Omental fat pad (tissue), 4 donors: ENCODE measurements around the gene CCDC137. TPM values are rescaled to one million over a fixed set of nuclear protein-coding genes. Genes with fewer than 3 reads are reported as not detected.
A peak's percentile ranks its signal among the peaks of the same experiment; 100 is the strongest.

Source experiments
- ATAC-seq: fragments of 150-250 bp; one replicate; pipeline ENCODE4 v1.9.1; 2016; ENCODE audit warnings: mild to moderate bottlenecking, moderate library complexity; ENCODE audit not compliant: low FRiP score
- DNase-seq: peaks from one replicate; pipeline ENCODE4 v3.0.0-alpha.2; 2019; ENCODE audit warnings: low spot score
- total RNA-seq, 4 donors: library from RNA; depleted of rRNA; stranded (reverse); fragments of >200 nt; gene quantifications; one replicate each; pipeline ENCODE4 v1.1.0, GENCODE V29; 2016
- TF ChIP-seq, protein P1 (sequence below), 3 donors: fragments of 450-650 bp; IDR thresholded peaks; one replicate each; pipeline ENCODE4 v1.5.1; 2016 to 2017; ENCODE audit warnings: antibody characterized with exemption in 3 of 3, mild to moderate bottlenecking in 3 of 3, moderate library complexity in 2 of 3

CCDC137 gene
- total RNA-seq, 4 donors from 2014 or later = 6.8 to 15.6 (median 9.4) TPM

DNA sequence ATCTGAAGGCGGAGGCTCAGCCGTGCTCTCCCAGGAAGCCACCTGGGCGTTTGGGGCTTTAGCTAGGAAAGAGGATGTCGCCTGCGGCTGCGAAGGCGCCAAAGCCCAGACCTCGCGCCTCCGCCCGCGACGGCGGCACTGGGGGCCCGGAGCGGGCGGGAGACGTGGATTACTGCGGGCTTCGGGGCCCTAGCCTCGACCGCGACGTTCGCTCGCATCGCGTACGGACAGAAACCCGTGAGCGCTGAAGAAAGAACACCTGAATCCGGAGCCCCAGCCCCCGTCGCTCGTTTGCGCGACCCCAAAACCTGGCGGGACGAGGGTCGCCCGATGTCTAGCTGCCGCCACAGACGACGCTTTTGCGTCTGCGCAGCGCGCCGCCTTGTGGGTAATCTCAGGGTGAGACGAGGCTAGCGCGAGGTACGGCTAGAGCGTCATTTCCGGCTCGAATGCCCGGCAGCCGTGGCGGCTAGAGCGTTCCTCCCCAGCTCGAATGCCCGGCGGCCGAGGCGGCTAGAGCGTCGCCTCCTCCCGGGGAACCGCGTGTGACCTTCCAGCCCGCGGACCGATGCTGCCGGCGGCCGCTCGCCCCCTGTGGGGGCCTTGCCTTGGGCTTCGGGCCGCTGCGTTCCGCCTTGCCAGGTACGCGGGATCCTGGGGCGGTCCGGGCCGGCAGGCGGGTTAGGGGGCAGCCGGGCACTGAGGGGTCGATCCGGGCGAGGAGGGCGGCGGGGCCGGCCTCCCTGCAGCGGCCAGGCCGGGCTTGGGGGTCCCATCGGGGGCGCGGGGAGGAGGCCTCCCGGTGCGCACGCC, 36.6 kb downstream of the CCDC137 start, which contains the start of gene MRPL12:
Gene MRPL12, plus strand, starts transcription at position 434 of the 813 bp plus-strand sequence. Its CDS starts 135 bp downstream, at position 569.
- ATAC-seq = peak; percentile 92
- TF ChIP-seq, protein P1, sequence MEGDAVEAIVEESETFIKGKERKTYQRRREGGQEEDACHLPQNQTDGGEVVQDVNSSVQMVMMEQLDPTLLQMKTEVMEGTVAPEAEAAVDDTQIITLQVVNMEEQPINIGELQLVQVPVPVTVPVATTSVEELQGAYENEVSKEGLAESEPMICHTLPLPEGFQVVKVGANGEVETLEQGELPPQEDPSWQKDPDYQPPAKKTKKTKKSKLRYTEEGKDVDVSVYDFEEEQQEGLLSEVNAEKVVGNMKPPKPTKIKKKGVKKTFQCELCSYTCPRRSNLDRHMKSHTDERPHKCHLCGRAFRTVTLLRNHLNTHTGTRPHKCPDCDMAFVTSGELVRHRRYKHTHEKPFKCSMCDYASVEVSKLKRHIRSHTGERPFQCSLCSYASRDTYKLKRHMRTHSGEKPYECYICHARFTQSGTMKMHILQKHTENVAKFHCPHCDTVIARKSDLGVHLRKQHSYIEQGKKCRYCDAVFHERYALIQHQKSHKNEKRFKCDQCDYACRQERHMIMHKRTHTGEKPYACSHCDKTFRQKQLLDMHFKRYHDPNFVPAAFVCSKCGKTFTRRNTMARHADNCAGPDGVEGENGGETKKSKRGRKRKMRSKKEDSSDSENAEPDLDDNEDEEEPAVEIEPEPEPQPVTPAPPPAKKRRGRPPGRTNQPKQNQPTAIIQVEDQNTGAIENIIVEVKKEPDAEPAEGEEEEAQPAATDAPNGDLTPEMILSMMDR (IDR thresholded peaks at IDR 0.05) = no peak
- DNase-seq = peak; percentile 79

DNA sequence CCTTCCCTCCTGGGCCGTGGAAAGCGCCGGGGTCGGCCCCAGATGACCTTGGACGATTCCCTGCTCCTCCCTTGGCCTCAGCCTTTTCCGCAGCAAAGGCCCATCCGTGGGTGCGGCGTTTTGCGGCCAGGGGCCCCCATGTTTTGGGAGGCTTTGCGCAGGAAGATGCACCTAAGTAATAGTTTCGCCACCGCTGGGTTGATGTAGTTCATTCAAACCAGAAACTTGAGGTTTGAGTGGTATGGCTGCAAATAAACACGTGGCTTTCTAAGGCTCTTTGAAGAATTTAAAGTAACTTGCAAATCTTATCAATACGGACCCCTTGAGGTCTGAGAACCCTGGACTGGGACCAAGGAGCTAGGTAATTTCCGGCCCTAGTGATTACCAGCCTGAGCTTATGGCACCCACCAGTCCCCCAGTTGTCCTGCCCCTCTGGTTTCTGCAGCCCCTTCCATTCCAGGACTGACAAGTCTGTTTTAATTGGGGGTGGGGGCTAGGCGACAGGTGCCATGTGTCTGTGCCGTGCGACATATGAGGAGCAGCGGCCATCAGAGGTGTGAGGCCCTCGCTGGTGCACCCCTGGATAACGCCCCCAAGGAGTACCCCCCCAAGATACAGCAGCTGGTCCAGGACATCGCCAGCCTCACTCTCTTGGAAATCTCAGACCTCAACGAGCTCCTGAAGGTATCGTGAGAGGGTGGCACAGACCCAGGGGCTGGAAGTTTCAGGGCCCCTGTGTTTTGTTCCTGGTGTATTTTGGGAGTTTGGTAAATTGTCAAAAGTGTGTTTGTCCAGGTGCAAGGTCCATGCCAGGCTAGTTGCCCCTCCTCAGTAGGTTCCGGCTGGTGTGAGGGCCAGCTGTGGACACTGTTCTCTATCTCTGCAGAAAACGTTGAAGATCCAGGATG, 37.5 kb downstream of the CCDC137 start:
- ATAC-seq = peak; percentile 6
- no peak for DNase-seq
- TF ChIP-seq, protein P1 (IDR thresholded peaks at IDR 0.05) = no peak

DNA sequence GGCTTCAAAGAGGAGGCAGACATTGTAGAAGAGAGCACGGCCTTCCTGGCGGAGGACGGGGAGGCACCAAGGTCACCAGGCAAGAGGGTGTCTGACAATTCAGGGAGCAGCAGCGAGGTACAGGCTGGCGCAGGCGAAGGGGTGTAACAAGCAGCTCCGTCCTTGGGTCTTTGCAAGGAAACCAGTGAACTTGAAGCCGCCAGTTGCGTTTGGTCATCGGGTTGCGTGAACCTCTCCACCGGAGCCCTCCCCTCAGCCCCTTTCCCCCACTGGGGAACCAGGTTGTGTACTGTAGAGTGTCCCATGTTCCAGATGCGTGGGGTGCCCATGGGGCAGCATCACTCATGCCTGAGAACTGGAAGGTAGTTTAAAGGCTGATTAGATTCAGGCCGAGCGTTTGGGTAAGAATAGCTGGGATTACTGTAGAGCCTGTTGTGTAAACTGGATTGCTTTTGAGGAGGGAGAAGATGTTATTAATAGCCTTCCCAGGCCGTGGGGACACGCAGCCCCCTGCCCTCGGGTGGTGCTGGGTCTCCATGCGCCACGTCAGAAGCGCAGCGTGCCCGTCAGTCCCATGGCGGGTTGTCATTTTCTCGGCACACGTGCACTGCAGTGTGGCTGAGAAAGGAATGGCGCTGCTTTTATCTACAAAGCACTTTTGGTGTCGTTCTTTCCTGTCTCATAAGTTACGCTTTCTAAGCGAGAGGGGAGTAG, 39.1 kb downstream of the CCDC137 start:
- ATAC-seq (no peak), DNase-seq (no peak)
- TF ChIP-seq, protein P1 (IDR thresholded peaks at IDR 0.05) = no peak

DNA sequence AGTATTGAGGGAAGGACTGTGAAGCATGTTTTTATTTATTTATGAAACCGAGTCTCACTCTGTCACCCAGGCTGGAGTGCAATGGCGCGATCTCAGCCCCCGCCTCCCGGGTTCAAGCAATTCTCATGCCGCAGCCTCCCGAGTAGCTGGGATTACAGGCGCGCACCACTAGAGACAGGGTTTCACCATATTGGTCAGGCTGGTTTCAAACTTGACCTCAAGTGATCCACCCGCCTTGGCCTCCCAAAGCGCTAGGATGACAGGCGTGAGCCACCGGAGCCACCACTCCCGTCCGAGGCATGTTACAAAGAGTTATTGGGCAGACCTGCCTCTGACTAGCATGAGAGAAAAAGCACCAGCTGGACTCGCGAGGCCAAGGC, 39.7 kb downstream of the CCDC137 start:
- DNase-seq (no peak), ATAC-seq (no peak)
- TF ChIP-seq, protein P1 (IDR thresholded peaks at IDR 0.05) = no peak

DNA sequence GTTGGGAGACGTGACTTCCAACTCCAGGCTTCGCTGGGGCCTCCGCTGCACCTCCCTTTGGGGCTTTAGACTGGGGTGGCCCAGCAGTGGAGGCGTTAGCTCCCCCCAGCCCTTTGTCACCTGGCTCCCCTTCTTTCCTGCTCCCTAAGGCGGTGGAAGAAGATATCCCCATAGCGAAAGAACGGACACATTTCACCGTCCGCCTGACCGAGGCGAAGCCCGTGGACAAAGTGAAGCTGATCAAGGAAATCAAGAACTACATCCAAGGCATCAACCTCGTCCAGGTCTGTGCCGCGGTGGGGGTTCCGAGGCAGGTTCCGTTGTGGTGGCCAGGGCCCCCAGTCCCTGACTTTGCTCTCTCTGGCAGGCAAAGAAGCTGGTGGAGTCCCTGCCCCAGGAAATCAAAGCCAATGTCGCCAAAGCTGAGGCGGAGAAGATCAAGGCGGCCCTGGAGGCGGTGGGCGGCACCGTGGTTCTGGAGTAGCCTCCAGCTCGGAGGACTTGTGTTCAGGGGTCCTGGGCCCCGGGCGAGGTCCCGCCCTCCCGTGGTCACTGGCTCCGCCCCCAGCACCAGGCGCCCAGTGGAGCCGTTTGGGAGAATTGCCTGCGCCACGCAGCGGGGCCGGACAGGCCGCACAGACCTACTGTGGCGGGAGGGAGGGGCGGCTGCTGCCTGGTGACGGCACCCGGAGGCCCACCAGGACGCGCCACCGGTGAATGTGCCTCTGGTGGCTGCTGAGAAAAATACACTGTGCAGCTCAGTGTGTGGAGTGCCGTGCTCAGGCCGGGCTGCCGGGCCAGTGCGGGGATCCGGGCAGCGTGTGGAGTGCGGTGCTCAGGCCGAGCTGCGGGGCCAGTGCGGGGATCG, 40.5 kb downstream of the CCDC137 start:
- ATAC-seq (no peak), DNase-seq (no peak)
- TF ChIP-seq, protein P1 (IDR thresholded peaks at IDR 0.05) = no peak
